Loucy (cell line): ENCODE measurements around the gene JPT2.

Experiments used
- EZH2phosphoT487 ChIP-seq: fragments of 200-600 bp; IDR thresholded peaks from 2 replicates; pipeline ENCODE4 v1.6.1; 2018; ENCODE audit warnings: antibody characterized with exemption, mild to moderate bottlenecking, moderate library complexity, borderline replicate concordance
- TF ChIP-seq, protein P1 (sequence below): fragments of 200-600 bp; sonication (generic); conservative IDR thresholded peaks from 2 replicates; pipeline ENCODE4 v1.5.1; 2014; ENCODE audit warnings: mild to moderate bottlenecking, antibody characterized with exemption, low read length

DNA sequence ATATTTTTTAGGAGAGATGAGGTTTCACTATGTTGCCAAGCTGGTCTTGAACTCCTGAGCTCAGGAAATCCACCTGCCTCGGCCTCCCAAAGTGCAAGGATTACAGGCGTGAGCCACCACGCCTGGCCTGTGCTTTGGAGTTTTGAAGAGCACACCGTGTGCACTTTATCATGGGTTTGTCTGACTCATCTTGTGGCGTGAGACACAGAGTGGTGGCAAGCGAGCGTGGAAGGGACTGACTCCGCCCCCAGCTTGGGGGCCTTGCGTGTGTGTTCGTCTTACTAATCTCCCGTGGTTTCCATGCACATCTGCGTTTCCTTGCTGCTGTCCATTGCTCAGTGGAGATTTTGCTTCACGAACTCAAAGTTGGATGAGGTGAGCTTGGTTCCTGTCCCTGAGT is 43.0 kb upstream of the JPT2 start:
- TF ChIP-seq, protein P1, sequence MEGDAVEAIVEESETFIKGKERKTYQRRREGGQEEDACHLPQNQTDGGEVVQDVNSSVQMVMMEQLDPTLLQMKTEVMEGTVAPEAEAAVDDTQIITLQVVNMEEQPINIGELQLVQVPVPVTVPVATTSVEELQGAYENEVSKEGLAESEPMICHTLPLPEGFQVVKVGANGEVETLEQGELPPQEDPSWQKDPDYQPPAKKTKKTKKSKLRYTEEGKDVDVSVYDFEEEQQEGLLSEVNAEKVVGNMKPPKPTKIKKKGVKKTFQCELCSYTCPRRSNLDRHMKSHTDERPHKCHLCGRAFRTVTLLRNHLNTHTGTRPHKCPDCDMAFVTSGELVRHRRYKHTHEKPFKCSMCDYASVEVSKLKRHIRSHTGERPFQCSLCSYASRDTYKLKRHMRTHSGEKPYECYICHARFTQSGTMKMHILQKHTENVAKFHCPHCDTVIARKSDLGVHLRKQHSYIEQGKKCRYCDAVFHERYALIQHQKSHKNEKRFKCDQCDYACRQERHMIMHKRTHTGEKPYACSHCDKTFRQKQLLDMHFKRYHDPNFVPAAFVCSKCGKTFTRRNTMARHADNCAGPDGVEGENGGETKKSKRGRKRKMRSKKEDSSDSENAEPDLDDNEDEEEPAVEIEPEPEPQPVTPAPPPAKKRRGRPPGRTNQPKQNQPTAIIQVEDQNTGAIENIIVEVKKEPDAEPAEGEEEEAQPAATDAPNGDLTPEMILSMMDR: no peak
- TF ChIP-seq EZH2phosphoT487: no peak
